Ascending aorta (tissue), 2 donors: Measurements from ENCODE around the gene ZNF341. TPM values are rescaled to one million over a fixed set of nuclear protein-coding genes. Genes with fewer than 3 reads are reported as not detected.
A peak's percentile ranks its signal among the peaks of the same experiment; 100 is the strongest.

ENCODE experiments used
- DNase-seq, 2 donors: peaks; one replicate each; pipeline ENCODE4 v3.0.0-alpha.2; 2019; ENCODE audit warnings: low spot score in 2 of 2
- H3K27ac ChIP-seq, 2 donors: fragments of 200-600 bp; sonication (generic); one replicate each; pipeline ENCODE4 v1.5.1; 2016 to 2017; ENCODE audit warnings: mild to moderate bottlenecking in 1 of 2
- H3K27me3 ChIP-seq: fragments of 200-600 bp; sonication (generic); one replicate; pipeline ENCODE4 v1.5.1; 2017
- H3K36me3 ChIP-seq, 2 donors: fragments of 200-600 bp; sonication (generic); one replicate each; pipeline ENCODE4 v1.5.1; 2016
- H3K4me1 ChIP-seq, 2 donors: fragments of 200-600 bp; sonication (generic); one replicate each; pipeline ENCODE4 v1.5.1; 2016 to 2017; ENCODE audit warnings: mild to moderate bottlenecking in 1 of 2
- H3K4me3 ChIP-seq, 2 donors: fragments of 200-600 bp; sonication (generic); one replicate each; pipeline ENCODE4 v1.5.1; 2016 to 2017; ENCODE audit warnings: mild to moderate bottlenecking in 1 of 2
- H3K9me3 ChIP-seq, 2 donors: fragments of 200-600 bp; sonication (generic); one replicate each; pipeline ENCODE4 v1.5.1; 2016
- CTCF ChIP-seq, 3 experiments: fragments of 200-600 bp in 2 of 3; fragments of 450-650 bp in 1 of 3; sonication (generic) in 2 of 3; IDR thresholded peaks; one replicate each; pipeline ENCODE4 v1.5.1; 2016 to 2019; ENCODE audit warnings: antibody characterized with exemption in 3 of 3, mild to moderate bottlenecking in 1 of 3, moderate library complexity in 1 of 3
- intact Hi-C: fragments of 100-400 bp; cut with DNase I; formaldehyde crosslinking; loops from one replicate; pipeline ENCODE4 v1.15.1; 2023
- total RNA-seq: library from RNA; depleted of rRNA; stranded (reverse); fragments of >200 nt; gene quantifications from one replicate; pipeline ENCODE4 v1.1.0, GENCODE V29; 2016

ZNF341 gene
- 4.5 TPM for total RNA-seq

DNA sequence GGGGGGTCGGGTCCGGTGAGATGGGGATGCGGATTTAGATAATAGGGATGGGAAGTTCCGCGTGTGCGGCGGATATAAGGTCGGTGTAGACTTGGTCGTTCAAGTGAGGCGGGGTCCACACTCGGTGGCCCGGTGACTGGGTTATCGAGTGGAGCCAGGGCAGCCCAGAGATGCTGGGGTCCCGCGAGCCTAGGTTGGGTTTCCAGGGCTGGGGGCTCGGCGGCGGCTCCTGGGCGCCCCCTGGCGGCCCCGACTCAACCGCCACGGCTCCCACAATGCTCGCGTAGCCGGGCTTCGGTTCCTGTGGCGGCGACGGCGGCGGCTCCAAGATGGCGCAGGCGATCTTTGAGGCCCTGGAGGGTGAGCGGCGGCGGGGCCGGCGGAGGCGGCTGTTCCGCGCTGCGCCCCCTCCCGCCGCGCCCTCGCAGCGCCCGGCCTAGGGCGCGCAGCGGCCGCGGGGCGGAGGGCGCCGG, at the start of gene ZNF341:
Gene ZNF341 (plus strand): TSS at position 304 of the 473 bp plus-strand sequence. CDS start 26 bp downstream, at position 330.
- Histone ChIP-seq H3K27ac (peak within 1 kb of the TSS; percentile 74 to 84), H3K4me1 (peaks cover 0 to 9% of the 10 kb centered on the region in 2 donors), H3K27me3 (no peaks in the 10 kb centered on the region), H3K9me3 (peaks cover 7 to 8% of the 10 kb centered on the region in 2 donors), H3K36me3 (no peaks in the 10 kb centered on the region), H3K4me3 (peak within 1 kb of the TSS; percentile 73 to 81)
- DNase-seq, result peak; percentile 29 to 92
- intact Hi-C loops, result loop anchor here (2.0 to 5.0 kb wide), 4 partner anchors 57 to 244 kb away; partner anchors contain the start of genes ACTL10, CHMP4B and NECAB3
- peak; percentile 91 for TF ChIP-seq CTCF (IDR thresholded peaks at IDR 0.05)

GRCh38 chr20:33684533-33685327, 47.1 kb upstream of the ZNF341 start:
- Histone ChIP-seq H3K4me1 (peaks cover 17 to 19% of the 10 kb centered on the region in 2 donors), H3K36me3 (no peaks in the 10 kb centered on the region), H3K9me3 (no peaks in the 10 kb centered on the region), H3K4me3 (peak overlapping the region in 1 of 2 donors; percentile 62), H3K27me3 (no peaks in the 10 kb centered on the region), H3K27ac (no peak overlapping the region)
- intact Hi-C loops, result no loop called here
- no peak for TF ChIP-seq CTCF (IDR thresholded peaks at IDR 0.05)
- no peak for DNase-seq

- intact Hi-C loops, result no loop called here
- Histone ChIP-seq H3K9me3 (no peaks in the 10 kb centered on the region), H3K4me3 (peak overlapping the region; percentile 43 to 62), H3K36me3 (no peaks in the 10 kb centered on the region), H3K27ac (no peak overlapping the region), H3K4me1 (peaks cover 10 to 12% of the 10 kb centered on the region in 2 donors), H3K27me3 (no peaks in the 10 kb centered on the region)
- DNase-seq, result no peak
- no peak for TF ChIP-seq CTCF (IDR thresholded peaks at IDR 0.05)
Measured at GRCh38 chr20:33685328-33686099, 46.3 kb upstream of the ZNF341 start.

- H3K27ac ChIP-seq, result peak within 1 kb of the TSS; percentile 46 to 58
- intact Hi-C loops, result no loop called here
- no peaks in the 10 kb centered on the region for H3K27me3 ChIP-seq
- H3K4me3 ChIP-seq, result peak within 1 kb of the TSS; percentile 43 to 62
- DNase-seq, result peak; percentile 79 to 97
- TF ChIP-seq CTCF (IDR thresholded peaks at IDR 0.05), result peak; percentile 11 to 49 (median 25)
- H3K36me3 ChIP-seq, result no peaks in the 10 kb centered on the region
- H3K4me1 ChIP-seq, result peaks cover 4 to 6% of the 10 kb centered on the region in 2 donors
- H3K9me3 ChIP-seq, result no peaks in the 10 kb centered on the region
Measured at GRCh38 chr20:33686100-33686983, 45.5 kb upstream of the ZNF341 start, which contains the start of gene E2F1. Gene E2F1 (minus strand): TSS chr20:33686385. CDS start chr20:33686264, 121 bp downstream.

DNA sequence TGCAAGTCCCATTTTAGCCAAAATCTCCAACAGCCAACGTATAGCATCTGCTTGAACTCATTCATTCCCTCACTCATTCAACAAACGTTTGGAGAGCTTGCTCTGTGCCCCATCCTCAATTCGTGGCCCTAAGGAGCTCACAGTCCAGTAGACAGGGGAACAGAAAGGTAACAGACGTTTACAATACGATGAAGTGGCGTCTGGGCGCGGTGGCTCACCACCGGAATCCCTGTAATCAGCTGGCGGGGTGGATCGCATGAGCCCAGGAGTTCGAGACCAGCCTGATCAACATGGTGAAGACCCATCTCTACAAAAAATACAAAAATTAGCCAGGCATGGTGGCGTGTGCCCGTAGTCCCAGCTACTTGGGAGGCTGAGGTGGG, 44.8 kb upstream of the ZNF341 start:
- Histone ChIP-seq H3K9me3 (no peaks in the 10 kb centered on the region), H3K36me3 (no peaks in the 10 kb centered on the region), H3K27ac (peak overlapping the region; percentile 46 to 58), H3K27me3 (no peaks in the 10 kb centered on the region), H3K4me1 (peaks cover 3 to 4% of the 10 kb centered on the region in 2 donors), H3K4me3 (peak overlapping the region in 1 of 2 donors; percentile 43)
- no peak for TF ChIP-seq CTCF (IDR thresholded peaks at IDR 0.05)
- DNase-seq, result no peak
- intact Hi-C loops, result no loop called here
